MM.1S (cell line): ENCODE data around the gene CCDC117.

Source experiments
- DNase-seq: peaks from one replicate; pipeline ENCODE4 v3.0.0-alpha.2; 2015
- H2AFZ ChIP-seq: fragments of 300-600 bp; sonication (generic); 2 replicates; pipeline ENCODE4 v1.6.0; 2016; ENCODE audit warnings: antibody characterized with exemption, low read length
- H3F3A ChIP-seq: fragments of 300-600 bp; sonication (generic); 2 replicates; pipeline ENCODE4 v1.6.1; 2016; ENCODE audit warnings: mild to moderate bottlenecking, antibody characterized with exemption, low read length, moderate library complexity, mixed read lengths; ENCODE audit not compliant: insufficient read depth
- H3K27ac ChIP-seq: fragments of 300-600 bp; sonication (generic); 2 replicates; pipeline ENCODE4 v1.5.1; 2016; ENCODE audit warnings: mild to moderate bottlenecking, low read length
- H3K27me3 ChIP-seq: fragments of 300-600 bp; sonication (generic); replicated peaks from 2 replicates; pipeline ENCODE4 v1.6.0; 2016; ENCODE audit warnings: low read length; ENCODE audit not compliant: insufficient read depth
- H3K36me3 ChIP-seq: fragments of 300-600 bp; sonication (generic); replicated peaks from 2 replicates; pipeline ENCODE4 v1.6.1; 2016; ENCODE audit warnings: mild to moderate bottlenecking, low read length, mixed read lengths; ENCODE audit not compliant: insufficient read depth
- H3K4me1 ChIP-seq: fragments of 300-600 bp; sonication (generic); 2 replicates; pipeline ENCODE4 v1.6.1; 2016; ENCODE audit warnings: low read length, mixed read lengths
- H3K4me2 ChIP-seq: fragments of 300-600 bp; sonication (generic); 2 replicates; pipeline ENCODE4 v1.6.0; 2016; ENCODE audit warnings: low read depth, low read length
- H3K4me3 ChIP-seq: fragments of 300-600 bp; sonication (generic); 2 replicates; pipeline ENCODE4 v1.5.1; 2016; ENCODE audit warnings: low read length, mixed read lengths
- H3K79me2 ChIP-seq: fragments of 300-600 bp; sonication (generic); 2 replicates; pipeline ENCODE4 v1.6.1; 2016; ENCODE audit warnings: mixed run types, low read length, mixed read lengths
- H3K9ac ChIP-seq: fragments of 300-600 bp; sonication (generic); 2 replicates; pipeline ENCODE4 v1.6.1; 2016; ENCODE audit warnings: low read length, mixed read lengths
- H3K9me2 ChIP-seq: fragments of 300-600 bp; sonication (generic); replicated peaks from 2 replicates; pipeline ENCODE4 v1.6.1; 2016; ENCODE audit warnings: mild to moderate bottlenecking, low read length, mixed read lengths; ENCODE audit not compliant: insufficient read depth
- H3K9me3 ChIP-seq: fragments of 300-600 bp; sonication (generic); replicated peaks from 2 replicates; pipeline ENCODE4 v1.6.1; 2016; ENCODE audit warnings: mild to moderate bottlenecking, low read length, mixed read lengths; ENCODE audit not compliant: insufficient read depth
- H4K20me1 ChIP-seq: fragments of 300-600 bp; sonication (generic); 2 replicates; pipeline ENCODE4 v1.6.1; 2016; ENCODE audit warnings: mild to moderate bottlenecking, low read length, moderate library complexity, mixed read lengths; ENCODE audit not compliant: insufficient read depth
- CTCF ChIP-seq: fragments of 300-600 bp; sonication (generic); IDR thresholded peaks from 2 replicates; pipeline ENCODE4 v1.5.1; 2016; ENCODE audit warnings: antibody characterized with exemption, low read length, mixed read lengths
- EZH2 ChIP-seq: fragments of 300-600 bp; sonication (generic); optimal IDR thresholded peaks from 2 replicates; pipeline ENCODE3; 2017; ENCODE audit warnings: low read depth, mild to moderate bottlenecking, antibody characterized with exemption, low read length, mixed read lengths
- EZH2phosphoT487 ChIP-seq: fragments of 300-600 bp; sonication (generic); IDR thresholded peaks from 2 replicates; pipeline ENCODE4 v1.6.1; 2018; ENCODE audit warnings: antibody characterized with exemption, low read length

The CCDC117 gene

GRCh38 chr22:28771195-28771791, 1.2 kb upstream of the CCDC117 start:
- H3K27ac ChIP-seq = no peak overlapping the region
- H3K9me2 ChIP-seq = no peaks in the 10 kb centered on the region
- H3K4me2 ChIP-seq = no peak overlapping the region
- no peak for DNase-seq
- peaks cover 5% of the 10 kb centered on the region; the same call in 1 of the 2 replicates for H3K36me3 ChIP-seq
- H3K9me3 ChIP-seq = no peaks in the 10 kb centered on the region
- no peaks in the 10 kb centered on the region for H3K27me3 ChIP-seq
- H3K4me3 ChIP-seq = no peak overlapping the region
- no peak overlapping the region for H2AFZ ChIP-seq
- no peak overlapping the region for H3K9ac ChIP-seq
- peaks cover 15% of the 10 kb centered on the region for H3F3A ChIP-seq
- no peak for TF ChIP-seq CTCF
- no peak for TF ChIP-seq EZH2phosphoT487
- no peak for TF ChIP-seq EZH2
- H4K20me1 ChIP-seq = no peaks in the 10 kb centered on the region
- no peaks in the 10 kb centered on the region for H3K4me1 ChIP-seq
- peaks cover 33% of the 10 kb centered on the region for H3K79me2 ChIP-seq

- TF ChIP-seq EZH2phosphoT487 = no peak
- TF ChIP-seq EZH2 = no peak
- TF ChIP-seq CTCF = no peak
- H3K4me1 ChIP-seq = no peaks in the 10 kb centered on the region
Measured at GRCh38 chr22:28773461-28773867, 969 bp downstream of the CCDC117 start.

GRCh38 chr22:28774378-28774777, 1.9 kb downstream of the CCDC117 start:
- peaks cover under 1% of the 10 kb centered on the region; the same call in 1 of the 2 replicates for H4K20me1 ChIP-seq
- no peak for TF ChIP-seq EZH2phosphoT487
- no peak overlapping the region for H3K27ac ChIP-seq
- H3K9me2 ChIP-seq = no peaks in the 10 kb centered on the region
- H3K27me3 ChIP-seq = no peaks in the 10 kb centered on the region
- no peak overlapping the region for H3K9ac ChIP-seq
- no peak overlapping the region for H2AFZ ChIP-seq
- H3K36me3 ChIP-seq = peaks cover 5% of the 10 kb centered on the region; the same call in 1 of the 2 replicates
- peaks cover 64% of the 10 kb centered on the region for H3K79me2 ChIP-seq
- no peaks in the 10 kb centered on the region for H3K9me3 ChIP-seq
- H3K4me1 ChIP-seq = no peaks in the 10 kb centered on the region
- H3K4me3 ChIP-seq = no peak overlapping the region
- H3K4me2 ChIP-seq = peak overlapping the region; percentile 44; the same call in 1 of the 2 replicates
- no peak for DNase-seq
- H3F3A ChIP-seq = peaks cover 15% of the 10 kb centered on the region

More at GRCh38 chr22:28773461-28773867, 969 bp downstream of the CCDC117 start:
- Histone ChIP-seq H3K27ac (peak overlapping the region; percentile 61), H3K9ac (peak overlapping the region; percentile 76), H3K36me3 (peaks cover 5% of the 10 kb centered on the region; the same call in 1 of the 2 replicates), H3K4me2 (peak overlapping the region; percentile 44), H3K9me2 (no peaks in the 10 kb centered on the region), H3F3A (peaks cover 15% of the 10 kb centered on the region), H3K4me3 (peak overlapping the region; percentile 85), H3K9me3 (no peaks in the 10 kb centered on the region), H2AFZ (no peak overlapping the region), H3K79me2 (peaks cover 55% of the 10 kb centered on the region), H4K20me1 (no peaks in the 10 kb centered on the region), H3K27me3 (no peaks in the 10 kb centered on the region)
- DNase-seq = peak; percentile 66

GRCh38 chr22:28779833-28780232, 7.3 kb downstream of the CCDC117 start:
- H3K27ac ChIP-seq = no peak overlapping the region

More at GRCh38 chr22:28779833-28780232, 7.3 kb downstream of the CCDC117 start:
- Histone ChIP-seq H3K4me2 (no peak overlapping the region), H3K9me2 (no peaks in the 10 kb centered on the region), H3F3A (no peaks in the 10 kb centered on the region), H3K36me3 (peaks cover 11% of the 10 kb centered on the region), H3K9ac (no peak overlapping the region), H3K9me3 (no peaks in the 10 kb centered on the region), H3K4me1 (no peaks in the 10 kb centered on the region), H4K20me1 (peaks cover 4% of the 10 kb centered on the region; the same call in 1 of the 2 replicates), H3K4me3 (no peak overlapping the region), H2AFZ (no peak overlapping the region), H3K27me3 (no peaks in the 10 kb centered on the region), H3K79me2 (peaks cover 94% of the 10 kb centered on the region)
- DNase-seq = no peak
- TF ChIP-seq EZH2 (no peak), CTCF (no peak), EZH2phosphoT487 (no peak)
